Right lobe of liver (tissue), 4 donors: Measurements from ENCODE around the gene RASL12.

ENCODE experiments used
- POLR2A ChIP-seq: fragments of 450-650 bp; IDR thresholded peaks from one replicate; pipeline ENCODE4 v1.6.1; 2017; ENCODE audit warnings: antibody characterized with exemption, mild to moderate bottlenecking
- TF ChIP-seq, protein P1 (sequence below), 4 donors: fragments of 200-600 bp in 3 of 4; fragments of 450-650 bp in 1 of 4; IDR thresholded peaks; one replicate each; pipeline versions ENCODE4 v1.5.1 to v1.8.0; 2016 to 2022; ENCODE audit warnings: antibody characterized with exemption in 4 of 4, mild to moderate bottlenecking in 2 of 4
- donor health status: DM: no; HTN: no; CAD: no.
- donor health status: DM: no; HTN: no; CAD: no.
- donor health status: DM: no; HTN: yes; CAD: no.

DNA sequence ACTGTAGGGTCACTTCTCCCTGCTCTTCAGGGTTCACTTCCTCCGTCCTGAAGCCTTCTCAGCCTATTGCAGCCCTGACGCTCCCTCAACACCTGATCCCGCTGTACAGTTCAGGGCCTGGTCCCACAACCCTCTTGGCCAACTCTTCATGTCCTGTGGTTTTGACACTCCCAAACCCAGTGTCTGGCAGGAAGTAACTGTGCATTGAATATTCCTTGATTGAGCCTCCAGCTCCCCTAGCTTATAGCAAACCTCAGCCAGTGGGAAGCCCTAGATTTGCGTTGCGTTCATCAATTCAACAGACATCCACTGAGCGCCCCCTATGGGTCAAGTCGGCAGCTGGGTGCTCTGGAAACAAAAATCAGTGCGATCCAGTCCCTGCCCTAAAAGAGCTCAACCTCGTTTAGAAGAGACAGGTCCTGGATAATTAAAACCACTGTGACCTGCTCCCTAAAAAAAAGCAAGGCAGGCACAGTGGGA lies 33.7 kb upstream of the RASL12 start:
- TF ChIP-seq, protein P1, sequence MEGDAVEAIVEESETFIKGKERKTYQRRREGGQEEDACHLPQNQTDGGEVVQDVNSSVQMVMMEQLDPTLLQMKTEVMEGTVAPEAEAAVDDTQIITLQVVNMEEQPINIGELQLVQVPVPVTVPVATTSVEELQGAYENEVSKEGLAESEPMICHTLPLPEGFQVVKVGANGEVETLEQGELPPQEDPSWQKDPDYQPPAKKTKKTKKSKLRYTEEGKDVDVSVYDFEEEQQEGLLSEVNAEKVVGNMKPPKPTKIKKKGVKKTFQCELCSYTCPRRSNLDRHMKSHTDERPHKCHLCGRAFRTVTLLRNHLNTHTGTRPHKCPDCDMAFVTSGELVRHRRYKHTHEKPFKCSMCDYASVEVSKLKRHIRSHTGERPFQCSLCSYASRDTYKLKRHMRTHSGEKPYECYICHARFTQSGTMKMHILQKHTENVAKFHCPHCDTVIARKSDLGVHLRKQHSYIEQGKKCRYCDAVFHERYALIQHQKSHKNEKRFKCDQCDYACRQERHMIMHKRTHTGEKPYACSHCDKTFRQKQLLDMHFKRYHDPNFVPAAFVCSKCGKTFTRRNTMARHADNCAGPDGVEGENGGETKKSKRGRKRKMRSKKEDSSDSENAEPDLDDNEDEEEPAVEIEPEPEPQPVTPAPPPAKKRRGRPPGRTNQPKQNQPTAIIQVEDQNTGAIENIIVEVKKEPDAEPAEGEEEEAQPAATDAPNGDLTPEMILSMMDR (IDR thresholded peaks at IDR 0.05) = peak; percentile 74 to 88 (median 80)
- no peak for TF ChIP-seq POLR2A
